ENCODE measurements around the gene PDLIM5.

GRCh38 chr4:94484818-94485217 lies 33.1 kb downstream of the PDLIM5 start:
- TF ChIP-seq, protein P1, sequence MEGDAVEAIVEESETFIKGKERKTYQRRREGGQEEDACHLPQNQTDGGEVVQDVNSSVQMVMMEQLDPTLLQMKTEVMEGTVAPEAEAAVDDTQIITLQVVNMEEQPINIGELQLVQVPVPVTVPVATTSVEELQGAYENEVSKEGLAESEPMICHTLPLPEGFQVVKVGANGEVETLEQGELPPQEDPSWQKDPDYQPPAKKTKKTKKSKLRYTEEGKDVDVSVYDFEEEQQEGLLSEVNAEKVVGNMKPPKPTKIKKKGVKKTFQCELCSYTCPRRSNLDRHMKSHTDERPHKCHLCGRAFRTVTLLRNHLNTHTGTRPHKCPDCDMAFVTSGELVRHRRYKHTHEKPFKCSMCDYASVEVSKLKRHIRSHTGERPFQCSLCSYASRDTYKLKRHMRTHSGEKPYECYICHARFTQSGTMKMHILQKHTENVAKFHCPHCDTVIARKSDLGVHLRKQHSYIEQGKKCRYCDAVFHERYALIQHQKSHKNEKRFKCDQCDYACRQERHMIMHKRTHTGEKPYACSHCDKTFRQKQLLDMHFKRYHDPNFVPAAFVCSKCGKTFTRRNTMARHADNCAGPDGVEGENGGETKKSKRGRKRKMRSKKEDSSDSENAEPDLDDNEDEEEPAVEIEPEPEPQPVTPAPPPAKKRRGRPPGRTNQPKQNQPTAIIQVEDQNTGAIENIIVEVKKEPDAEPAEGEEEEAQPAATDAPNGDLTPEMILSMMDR (IDR thresholded peaks at IDR 0.05), result no peak
- no peak for TF ChIP-seq POLR2A (IDR thresholded peaks at IDR 0.05)

All from transverse colon (tissue), 3 donors.